GM19328 (cell line): ENCODE measurements around the gene NETO1.

Experiments used
- ATAC-seq: cut with Tn5 transposase; IDR thresholded peaks from one replicate; pipeline ENCODE4 v1.9.1; 2021; ENCODE audit warnings: mild to moderate bottlenecking, moderate library complexity; ENCODE audit not compliant: unreplicated experiment

Gene NETO1, protein sequence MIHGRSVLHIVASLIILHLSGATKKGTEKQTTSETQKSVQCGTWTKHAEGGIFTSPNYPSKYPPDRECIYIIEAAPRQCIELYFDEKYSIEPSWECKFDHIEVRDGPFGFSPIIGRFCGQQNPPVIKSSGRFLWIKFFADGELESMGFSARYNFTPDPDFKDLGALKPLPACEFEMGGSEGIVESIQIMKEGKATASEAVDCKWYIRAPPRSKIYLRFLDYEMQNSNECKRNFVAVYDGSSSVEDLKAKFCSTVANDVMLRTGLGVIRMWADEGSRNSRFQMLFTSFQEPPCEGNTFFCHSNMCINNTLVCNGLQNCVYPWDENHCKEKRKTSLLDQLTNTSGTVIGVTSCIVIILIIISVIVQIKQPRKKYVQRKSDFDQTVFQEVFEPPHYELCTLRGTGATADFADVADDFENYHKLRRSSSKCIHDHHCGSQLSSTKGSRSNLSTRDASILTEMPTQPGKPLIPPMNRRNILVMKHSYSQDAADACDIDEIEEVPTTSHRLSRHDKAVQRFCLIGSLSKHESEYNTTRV

DNA sequence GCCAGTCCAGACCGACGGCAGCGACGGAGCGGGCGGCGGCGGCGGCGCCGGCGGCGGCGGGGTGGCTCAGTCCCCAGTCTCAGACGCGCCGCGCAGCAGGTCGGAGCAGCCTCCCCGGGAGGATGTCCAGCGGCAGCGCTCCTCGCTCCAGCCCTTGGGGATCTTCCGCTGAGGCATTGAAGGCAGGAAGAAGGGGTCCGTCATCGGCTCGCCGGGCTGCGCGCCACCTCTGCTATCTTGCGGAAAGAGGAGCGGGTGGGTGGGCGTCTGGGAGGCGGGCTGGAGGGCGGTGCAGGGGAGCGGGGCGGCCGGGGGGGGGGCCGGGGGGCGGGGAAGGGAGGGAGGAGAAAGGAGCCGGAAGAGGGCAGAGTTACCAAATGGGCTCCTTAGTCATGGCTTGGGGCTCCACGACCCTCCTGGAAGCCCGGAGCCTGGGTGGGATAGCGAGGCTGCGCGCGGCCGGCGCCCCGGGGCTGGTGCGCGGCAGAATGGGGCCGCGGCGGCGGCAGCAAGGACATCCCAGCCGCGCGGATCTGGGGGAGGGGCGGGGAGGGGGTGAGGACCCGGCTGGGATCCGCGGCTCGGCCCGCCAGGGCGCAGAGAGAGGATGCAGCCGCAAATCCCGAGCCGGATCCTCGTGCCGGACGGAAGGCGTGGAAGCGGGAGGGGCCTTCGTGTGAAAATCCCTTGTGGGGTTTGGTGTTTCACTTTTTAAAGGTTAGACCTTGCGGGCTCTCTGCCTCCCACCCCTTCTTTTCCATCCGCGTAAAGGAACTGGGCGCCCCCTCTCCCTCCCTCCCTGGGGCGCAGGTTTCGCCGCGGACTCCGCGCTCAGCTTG lies at the start of gene NETO1:
NETO1 (minus strand) TSS at position 242 of the 839 bp plus-strand sequence. CDS start 696 bp downstream, outside the sequence.
- ATAC-seq, result no peak

DNA sequence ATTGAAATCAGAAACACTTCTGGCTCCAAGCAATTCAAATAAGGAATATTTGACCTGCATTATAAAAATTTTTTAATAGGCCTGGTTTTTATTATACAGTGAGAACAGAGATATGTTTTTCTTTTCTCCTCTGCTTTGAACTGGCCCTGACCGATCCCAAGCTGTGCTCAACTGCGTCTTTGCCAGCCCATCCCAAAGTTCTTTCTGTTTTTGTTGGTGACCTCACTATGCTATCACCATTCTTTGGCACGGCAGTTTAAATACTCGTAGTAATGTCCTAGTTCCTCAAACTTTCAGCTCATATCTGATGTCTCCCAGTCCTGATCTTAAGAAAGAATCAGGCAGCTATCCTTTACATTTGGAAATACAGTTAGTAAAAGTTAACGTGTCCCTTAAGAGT lies 42.3 kb upstream of the NETO1 start:
- no peak for ATAC-seq

DNA sequence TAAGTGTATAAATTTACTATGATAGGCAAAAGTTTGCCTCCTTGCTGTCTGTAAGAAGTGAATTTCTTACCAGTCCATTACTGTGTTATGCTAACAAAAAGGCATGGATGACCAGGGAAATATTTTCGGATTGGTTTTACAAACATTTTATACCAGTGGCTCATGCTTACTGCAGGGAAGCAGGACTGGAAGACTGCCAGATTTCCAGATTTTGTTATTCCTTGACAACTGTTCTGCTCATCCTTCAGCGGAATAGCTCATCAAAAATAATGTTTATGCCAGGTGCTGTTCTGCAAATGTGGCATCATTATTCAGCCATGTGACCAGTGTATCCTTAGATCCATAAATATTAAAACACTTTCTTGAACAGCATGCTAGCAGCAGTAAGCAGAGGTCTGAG lies 40.4 kb upstream of the NETO1 start:
- ATAC-seq, result no peak

DNA sequence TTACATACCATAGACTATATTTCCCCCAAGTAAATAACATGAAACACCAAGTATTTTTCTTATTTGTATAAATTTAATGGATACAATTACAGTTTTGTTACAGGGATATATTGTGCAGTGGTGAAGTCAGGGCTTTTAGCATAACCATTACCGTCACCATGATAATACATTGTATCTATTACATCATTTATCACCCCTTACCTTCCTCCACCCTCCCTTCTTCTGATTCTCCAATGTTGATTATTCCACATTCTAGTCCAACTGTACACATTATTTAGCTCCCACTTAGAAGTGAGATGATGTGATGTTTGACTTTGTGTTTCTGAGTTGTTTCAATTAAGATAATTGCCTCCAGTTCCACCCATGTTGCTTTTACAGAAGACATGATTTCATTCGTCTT lies 35.2 kb upstream of the NETO1 start:
- no peak for ATAC-seq

DNA sequence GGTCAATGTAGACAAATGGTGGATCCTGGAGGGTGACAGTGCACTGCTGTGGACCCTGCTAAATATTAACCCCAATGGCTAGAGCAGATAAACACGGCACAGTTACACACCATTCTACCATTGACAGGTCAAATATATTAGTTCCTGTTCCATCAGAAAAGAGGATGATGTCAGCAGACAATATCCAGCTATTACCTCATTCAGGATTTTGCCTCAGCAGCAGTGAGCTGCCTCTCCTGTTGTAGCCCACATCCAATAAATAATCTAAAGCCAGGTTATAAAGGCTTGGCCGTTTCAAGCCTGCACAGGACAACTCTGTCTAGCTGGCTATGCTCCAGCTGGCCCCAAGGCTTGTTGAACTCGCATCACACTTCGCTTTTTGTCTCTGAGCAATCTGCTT lies 31.6 kb upstream of the NETO1 start:
- no peak for ATAC-seq

DNA sequence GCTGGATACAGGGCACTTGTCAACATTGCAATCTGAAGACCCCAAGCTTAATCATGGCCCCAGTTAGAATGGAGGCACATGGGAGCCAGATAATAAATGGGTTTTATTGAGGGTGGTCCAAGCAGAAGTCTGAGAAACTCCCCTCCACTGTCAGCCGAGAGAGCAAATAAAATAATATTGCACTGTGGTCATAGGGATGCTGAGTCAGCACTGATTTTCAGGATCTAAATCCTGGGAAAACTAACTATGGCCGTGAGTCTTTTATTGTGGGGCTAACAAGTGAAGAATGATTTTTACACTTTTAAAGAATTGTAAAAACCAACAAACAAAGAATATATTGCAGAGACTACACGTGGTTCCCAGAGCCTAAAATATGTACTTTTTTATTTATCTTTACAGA lies 31.1 kb upstream of the NETO1 start:
- ATAC-seq, result no peak

DNA sequence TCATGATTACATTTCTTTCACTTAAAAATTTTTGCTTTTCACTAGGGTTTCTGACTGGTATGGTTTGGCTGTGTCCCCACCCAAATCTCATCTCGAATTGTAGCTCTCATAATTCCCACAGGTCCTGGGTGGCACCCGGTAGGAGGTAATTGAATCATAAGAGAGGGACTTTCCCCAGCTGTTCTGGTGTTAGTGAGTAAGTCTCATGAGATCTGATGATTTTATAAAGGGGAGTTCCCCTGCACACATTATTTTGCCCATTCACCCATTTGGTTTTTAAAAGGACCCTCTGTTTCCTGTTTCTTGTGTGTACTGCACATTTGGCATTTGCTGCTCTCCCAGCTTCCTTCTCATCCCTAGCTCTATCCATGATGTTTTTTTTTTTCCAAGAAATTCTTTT lies 27.8 kb upstream of the NETO1 start:
- ATAC-seq, result no peak

DNA sequence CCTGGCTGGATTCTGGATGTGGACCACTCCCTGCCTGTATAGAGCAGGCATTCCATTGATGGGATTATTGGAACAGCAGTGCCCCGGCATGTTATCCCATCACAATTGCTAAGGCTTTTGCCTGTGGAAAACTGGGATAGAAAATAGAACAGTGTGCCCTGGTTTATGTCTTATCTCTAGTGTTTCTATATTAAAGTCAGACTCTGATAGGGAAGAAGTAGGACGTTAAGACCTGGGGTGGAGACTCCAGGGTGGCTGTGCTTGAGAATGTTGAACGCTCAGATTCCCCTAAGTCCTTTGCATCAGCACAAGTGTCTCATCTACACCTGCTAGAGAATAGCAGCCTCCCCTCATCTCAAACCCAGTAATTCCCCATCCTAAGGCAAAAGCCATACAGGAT lies 10.8 kb upstream of the NETO1 start:
- ATAC-seq, result no peak

DNA sequence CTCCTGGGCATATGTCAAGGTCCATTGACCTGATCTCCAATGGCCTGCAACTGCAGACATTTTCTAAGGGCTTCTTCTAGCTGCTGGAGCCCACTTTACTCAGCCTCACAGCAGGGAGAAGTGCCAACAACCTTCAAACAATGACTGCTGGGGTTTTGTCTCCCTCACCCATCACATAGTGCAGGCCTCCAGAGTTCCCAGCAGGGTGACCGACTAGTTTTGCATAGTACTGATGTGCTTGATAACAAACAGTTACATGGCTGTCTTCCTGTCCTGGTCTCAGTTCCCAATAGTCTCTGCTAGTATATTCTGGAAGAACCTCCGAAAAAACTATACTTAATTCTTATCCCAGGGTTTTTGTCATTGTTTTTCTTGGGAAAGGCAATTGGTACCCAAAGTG lies 10.4 kb upstream of the NETO1 start:
- ATAC-seq, result no peak

DNA sequence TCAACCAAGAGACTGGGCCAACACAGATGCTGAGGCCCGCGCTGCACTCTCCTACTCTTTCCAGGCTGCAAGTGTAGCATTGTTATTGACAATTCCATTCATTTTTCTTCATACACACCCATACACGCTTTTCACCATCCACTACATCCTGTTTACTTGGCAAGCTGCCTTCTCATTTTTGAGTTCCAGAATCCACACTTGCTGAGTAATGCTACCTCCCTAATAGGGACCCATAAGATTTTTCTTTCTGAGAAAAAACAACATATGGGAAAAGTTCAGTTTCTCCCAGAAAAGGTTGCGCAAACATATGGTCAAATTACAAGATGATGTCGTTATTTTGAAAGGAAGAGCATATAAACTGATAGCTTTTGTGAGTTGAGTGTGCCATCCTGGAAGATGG lies 3.3 kb upstream of the NETO1 start:
- no peak for ATAC-seq

DNA sequence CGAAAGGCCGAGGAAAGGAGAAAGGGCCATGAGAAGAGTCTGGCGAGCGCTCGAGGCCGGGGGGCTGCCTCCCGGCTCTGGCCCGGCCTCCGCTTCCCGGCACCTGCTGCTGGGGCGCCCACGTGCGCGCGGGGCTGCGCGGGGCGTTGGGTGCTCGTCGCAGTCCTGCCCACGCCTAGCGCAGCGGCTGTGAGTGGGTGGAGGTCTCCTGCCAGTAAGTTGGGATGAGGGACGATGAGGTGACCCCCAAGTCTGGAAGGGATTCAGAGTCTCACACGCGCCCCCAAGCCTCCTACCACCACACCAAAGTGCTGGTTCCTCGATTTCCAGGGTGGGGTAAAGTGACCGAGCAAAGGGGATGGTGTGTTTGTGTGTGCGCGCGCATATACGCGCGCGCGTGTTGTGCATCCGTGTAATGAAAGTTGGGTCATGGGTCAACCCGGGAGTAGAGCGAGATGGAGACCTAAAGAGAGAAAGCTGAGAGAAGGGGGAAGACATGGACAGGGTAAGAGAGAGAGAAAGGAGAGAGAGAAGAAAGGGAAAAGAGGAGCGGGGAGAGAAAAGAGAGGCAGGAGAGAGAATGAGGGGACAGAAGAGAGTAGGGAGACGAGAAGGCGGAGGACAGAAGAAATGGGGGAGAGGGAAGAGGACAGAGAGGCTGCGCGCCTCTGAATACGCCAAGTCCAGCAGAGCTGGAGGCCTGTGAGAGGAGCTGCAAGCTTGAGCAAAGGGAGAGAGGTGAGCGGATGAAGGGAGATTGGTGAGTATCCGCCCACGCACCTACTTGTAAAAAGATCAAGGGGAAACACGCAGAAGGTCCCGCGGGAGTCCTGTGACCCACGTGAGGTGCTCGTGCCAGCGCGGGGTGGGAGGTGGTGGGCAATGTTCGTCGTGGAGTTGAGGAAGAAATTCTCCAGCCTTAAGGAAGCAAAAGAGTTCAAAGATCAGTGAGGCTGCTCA lies 1.7 kb upstream of the NETO1 start:
- ATAC-seq, result no peak

DNA sequence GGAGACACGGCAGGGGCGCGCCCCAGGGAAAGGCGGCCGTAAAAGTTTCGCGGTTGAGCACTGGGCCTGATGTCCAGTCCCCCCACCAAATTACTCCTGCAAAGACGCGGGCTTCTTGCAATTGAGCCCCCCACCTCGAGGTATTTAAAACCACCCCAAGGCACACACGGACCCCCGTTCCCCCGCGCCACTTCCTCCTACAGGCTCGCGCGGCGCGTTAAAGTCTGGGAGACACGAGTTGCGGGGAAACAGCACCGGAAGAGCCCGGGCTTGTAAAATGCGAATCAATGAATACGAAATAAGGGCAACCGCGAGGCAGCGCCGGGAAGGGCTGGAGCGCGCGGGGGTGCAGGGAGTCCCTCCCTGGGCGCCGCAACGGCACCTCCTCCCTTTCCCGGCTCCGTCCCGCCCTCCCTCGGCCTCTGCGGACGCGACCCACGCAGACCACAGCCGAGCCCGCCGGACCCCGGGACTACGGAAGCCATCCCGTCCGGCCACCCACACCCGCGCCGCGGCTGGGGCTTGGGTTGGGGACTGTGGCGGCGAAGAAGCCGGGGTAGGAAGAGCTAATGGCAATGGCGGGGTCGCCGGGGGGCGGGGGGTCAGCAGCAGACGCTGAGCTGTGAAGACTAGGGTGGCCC lies 918 bp upstream of the NETO1 start:
- no peak for ATAC-seq

DNA sequence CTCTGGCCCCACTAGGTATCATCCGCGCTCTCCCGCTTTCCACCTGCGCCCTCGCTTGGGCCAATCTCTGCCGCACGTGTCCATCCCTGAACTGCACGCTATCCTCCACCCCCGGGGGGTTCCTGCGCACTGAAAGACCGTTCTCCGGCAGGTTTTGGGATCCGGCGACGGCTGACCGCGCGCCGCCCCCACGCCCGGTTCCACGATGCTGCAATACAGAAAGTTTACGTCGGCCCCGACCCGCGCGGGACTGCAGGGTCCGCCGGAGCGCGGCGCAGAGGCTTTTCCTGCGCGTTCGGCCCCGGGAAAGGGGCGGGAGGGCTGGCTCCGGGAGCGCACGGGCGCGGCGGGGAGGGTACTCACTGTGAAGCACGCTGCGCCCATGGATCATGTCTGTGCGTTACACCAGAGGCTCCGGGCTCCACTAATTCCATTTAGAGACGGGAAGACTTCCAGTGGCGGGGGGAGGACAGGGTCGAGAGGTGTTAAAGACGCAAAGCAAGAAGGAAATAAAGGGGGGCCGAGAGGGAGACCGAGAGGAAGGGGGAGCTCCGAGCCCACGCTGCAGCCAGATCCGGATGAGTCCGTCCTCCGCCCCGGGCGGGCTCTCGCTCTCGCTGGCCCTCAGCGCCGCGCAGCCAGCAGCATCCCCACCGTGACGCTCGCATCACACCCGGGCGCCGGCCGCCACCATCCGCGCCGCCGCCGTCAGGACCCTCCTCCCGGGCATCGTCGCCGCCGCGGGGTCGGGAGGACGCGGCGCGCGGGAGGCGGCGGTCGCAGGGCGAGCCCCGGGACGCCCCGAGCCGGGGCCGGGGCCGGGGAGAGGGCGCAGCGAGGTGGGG lies 664 bp downstream of the NETO1 start:
- no peak for ATAC-seq

DNA sequence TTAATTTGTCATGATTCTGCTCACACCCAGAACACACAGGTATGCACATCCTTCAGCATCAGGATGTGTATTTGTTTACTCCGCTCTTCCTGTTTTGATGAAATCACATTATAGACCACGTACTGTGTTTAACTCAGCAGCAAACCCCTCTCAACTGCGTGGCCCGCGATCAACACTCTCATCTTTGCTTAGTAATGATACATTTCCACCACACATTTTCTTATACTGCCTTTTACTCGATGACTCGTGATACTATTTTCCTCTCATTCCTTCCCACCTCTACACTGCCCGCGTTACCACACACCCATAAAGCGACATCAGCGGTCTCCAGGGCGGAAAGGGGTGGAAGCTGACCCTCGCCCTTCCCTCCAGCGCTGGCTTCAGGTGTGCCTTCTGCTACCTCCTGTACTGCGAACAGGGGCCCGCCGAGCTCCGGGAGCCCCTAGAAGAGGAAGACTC lies 1.3 kb downstream of the NETO1 start:
- ATAC-seq, result no peak

DNA sequence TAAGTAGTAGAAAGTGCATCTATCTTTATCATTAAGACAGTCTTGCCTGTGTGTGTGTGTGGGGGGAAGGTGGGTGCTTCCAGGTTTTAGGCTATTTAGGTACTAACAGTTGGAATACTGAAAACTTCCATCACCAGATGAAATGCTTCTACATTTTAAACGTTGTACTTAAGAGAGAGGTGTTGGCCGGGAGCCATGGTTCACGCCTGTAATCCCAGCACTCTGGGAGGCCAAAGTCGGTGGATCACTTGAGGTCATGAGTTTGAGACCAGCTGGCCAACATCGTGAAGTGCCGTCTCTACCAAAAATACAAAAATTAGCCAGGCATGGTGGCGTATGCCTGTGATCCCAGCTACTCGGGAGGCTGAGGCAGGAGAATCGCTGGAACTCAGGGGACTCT lies 4.0 kb downstream of the NETO1 start:
- ATAC-seq, result no peak

DNA sequence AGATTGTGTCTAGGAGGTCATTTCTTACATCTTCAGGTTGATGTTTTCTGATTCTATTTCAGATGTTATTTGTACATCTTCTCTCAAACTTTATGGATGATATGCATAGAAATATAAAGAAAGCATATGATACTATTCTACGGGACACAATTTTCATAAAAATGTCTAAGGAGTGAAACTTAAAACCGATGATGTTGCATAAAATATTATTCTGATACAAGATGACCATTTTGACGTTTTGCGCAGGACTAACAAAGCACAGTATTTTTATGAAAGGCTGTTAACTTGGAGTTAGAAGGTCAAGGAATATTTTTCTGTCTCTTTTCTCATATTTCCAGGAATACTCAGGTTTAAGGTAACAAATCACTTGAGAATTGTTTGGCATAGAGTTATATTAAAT lies 8.7 kb downstream of the NETO1 start:
- no peak for ATAC-seq

DNA sequence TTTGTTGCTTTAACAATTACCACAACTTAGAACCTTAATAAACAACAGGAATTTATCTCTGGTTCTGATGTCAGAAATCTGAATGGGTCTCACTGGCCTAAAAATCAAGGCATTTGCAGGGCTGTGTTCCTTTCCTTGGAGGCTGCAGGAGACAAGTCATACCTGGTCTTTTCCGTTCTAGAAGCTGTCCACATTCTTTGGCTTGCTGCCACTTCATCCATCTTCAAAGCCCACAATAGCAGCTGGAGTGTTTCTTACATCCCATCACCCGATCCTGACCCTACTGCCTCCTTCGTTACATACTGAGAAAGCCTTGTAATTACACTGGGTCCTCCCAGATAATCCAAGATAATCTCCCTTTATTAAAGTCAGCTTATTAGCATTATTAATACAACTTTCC lies 18.1 kb downstream of the NETO1 start:
- ATAC-seq, result no peak

DNA sequence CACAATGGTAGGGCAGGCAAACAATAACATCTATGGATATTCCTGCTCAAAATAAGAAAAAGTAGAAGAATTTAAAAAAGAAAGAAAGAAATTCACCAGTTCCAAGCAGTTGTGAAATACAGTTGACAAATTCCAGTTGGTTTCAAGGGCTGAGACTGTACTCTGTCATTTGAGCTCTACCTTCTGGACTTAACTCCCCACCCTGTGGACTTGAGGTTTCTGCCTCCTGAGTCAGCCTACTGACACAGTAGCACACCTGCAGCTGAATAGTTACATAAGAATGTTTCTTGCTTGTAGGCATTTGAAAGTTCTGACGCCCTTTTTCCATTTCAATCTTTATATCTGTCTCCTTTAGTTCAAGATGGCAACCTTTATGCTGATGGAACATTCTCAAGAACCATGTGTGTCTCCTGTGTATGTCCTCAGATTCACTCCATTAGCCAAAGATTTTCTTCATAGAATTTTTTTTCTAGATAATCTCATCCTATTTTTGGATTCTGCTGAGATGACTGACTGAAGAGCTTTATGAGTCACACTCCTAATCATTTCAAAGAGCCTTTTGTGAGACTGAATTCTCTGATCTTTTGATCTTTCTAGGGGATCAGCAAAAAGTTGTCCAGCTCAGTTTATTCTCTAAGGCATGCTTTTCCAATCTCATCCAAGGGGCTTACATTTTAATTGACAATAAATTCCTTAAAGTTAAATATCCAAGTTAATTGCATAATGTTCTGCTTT lies 19.1 kb downstream of the NETO1 start:
- no peak for ATAC-seq

DNA sequence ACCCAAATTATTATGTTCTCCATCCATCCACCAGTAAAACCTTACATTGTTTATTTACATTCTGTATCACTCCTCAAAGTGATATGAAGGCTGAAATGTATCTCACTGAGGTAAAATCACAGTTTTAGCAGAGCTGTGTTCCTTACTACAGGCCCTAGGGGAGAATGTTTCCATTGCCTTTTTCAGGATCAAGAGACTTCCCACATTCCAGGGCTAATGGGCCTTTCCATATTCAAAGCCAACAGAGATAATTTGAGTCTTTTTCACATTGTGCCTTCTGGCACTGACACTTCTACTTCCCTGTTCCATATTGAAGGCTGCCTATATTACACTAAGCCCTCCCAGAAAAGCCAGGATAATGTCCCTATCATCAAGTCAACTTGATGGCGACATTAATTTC lies 20.0 kb downstream of the NETO1 start:
- no peak for ATAC-seq
